Endothelial cell of umbilical vein (primary cell): ENCODE measurements around the gene CCDC34. TPM values are rescaled to one million over a fixed set of nuclear protein-coding genes. Genes with fewer than 3 reads are reported as not detected.

Experiments
- BruUV-seq: library from RNA; stranded (reverse); fragments of 400-500 nt; replicated peaks from 2 replicates; lab custom pipeline; 2021; lab: Mats Ljungman, UMichigan
- CTCF ChIA-PET: fragments of 300-600, 350-600 bp; sonication (Branson Sonifier 250); formaldehyde crosslinking; loops from one replicate; lab custom pipeline; 2021; ENCODE audit warnings: antibody characterized with exemption, inconsistent platforms; lab: Charles Lee
- POLR2A ChIA-PET: fragments of 300-600, 350-600 bp; sonication (Branson Sonifier 250); formaldehyde crosslinking; loops from one replicate; lab custom pipeline; 2021; ENCODE audit warnings: antibody characterized with exemption, inconsistent platforms; lab: Charles Lee
- DNase-seq: peaks from one replicate; pipeline ENCODE4 v3.0.0-alpha.2; 2011; ENCODE audit warnings: low read depth, low spot score
- FAIRE-seq: peaks from 2 replicates; lab custom pipeline; 2011; peaks lifted over from hg19 to GRCh38; lab: Jason Lieb, UNC
- H2AFZ ChIP-seq: 2 replicates; pipeline ENCODE4 v1.6.0; 2012; ENCODE audit warnings: low read depth, low read length, control low read depth, inconsistent platforms
- H3K27ac ChIP-seq: 2 replicates; pipeline ENCODE4 v1.5.1; 2011; ENCODE audit warnings: low read depth, mild to moderate bottlenecking, control low read depth, low read length, moderate library complexity; ENCODE audit not compliant: insufficient read depth
- H3K27me3 ChIP-seq, 2 experiments: 2 replicates each; pipeline versions ENCODE4 v1.6.0 to v1.6.1; 2011; ENCODE audit warnings: low read length in 2 of 2, mixed read lengths in 1 of 2; ENCODE audit not compliant: control insufficient read depth in 2 of 2, insufficient read depth in 2 of 2
- H3K36me3 ChIP-seq, 2 experiments: 2 replicates in 1 of 2; 3 replicates in 1 of 2; pipeline ENCODE4 v1.5.1; 2011; ENCODE audit warnings: low read length in 2 of 2, mild to moderate bottlenecking in 1 of 2, moderate library complexity in 1 of 2; ENCODE audit not compliant: control insufficient read depth in 2 of 2, insufficient read depth in 2 of 2; ENCODE audit errors: extremely low read depth in 1 of 2
- H3K4me1 ChIP-seq: 3 replicates; pipeline ENCODE4 v1.5.1; 2011; ENCODE audit warnings: mild to moderate bottlenecking, low read length; ENCODE audit not compliant: control insufficient read depth, insufficient read depth; ENCODE audit errors: extremely low read depth
- H3K4me2 ChIP-seq: 2 replicates; pipeline ENCODE4 v1.6.1; 2011; ENCODE audit warnings: low read length, control low read depth, mixed read lengths; ENCODE audit not compliant: insufficient read depth
- H3K4me3 ChIP-seq, 3 experiments: fragments of 200-600 bp in 1 of 3; sonication (generic), shearing (Covaris generic) in 1 of 3; replicated peaks in 1 of 3; 2 replicates each; pipeline ENCODE4 v1.5.1; 2011 to 2016; ENCODE audit warnings: control low read depth in 3 of 3, low read length in 3 of 3, mild to moderate bottlenecking in 2 of 3, inconsistent platforms in 1 of 3, low read depth in 1 of 3, moderate library complexity in 1 of 3; ENCODE audit not compliant: insufficient read depth in 1 of 3
- H3K79me2 ChIP-seq: 2 replicates; pipeline ENCODE4 v1.6.0; 2012; ENCODE audit warnings: low read length, inconsistent platforms; ENCODE audit not compliant: control insufficient read depth, insufficient read depth
- H3K9ac ChIP-seq: replicated peaks from 2 replicates; pipeline ENCODE3; 2011; ENCODE audit warnings: low read length, control low read depth; ENCODE audit not compliant: insufficient read depth; ENCODE audit errors: extremely low read depth
- H3K9me1 ChIP-seq: replicated peaks from 3 replicates; pipeline ENCODE4 v1.6.0; 2011; ENCODE audit warnings: mild to moderate bottlenecking, low read length; ENCODE audit not compliant: control insufficient read depth, insufficient read depth; ENCODE audit errors: extremely low read depth
- H3K9me3 ChIP-seq: replicated peaks from 2 replicates; pipeline ENCODE4 v1.5.1; 2012; ENCODE audit warnings: low read length, inconsistent platforms; ENCODE audit not compliant: control insufficient read depth, insufficient read depth
- H4K20me1 ChIP-seq: replicated peaks from 2 replicates; pipeline ENCODE3; 2011; ENCODE audit warnings: mild to moderate bottlenecking, low read length; ENCODE audit not compliant: control insufficient read depth, insufficient read depth; ENCODE audit errors: extremely low read depth
- EZH2 ChIP-seq: IDR thresholded peaks from 2 replicates; pipeline ENCODE4 v1.6.1; 2012; ENCODE audit warnings: borderline replicate concordance, low read depth, mild to moderate bottlenecking, moderate library complexity, low read length, inconsistent platforms; ENCODE audit not compliant: severe bottlenecking
- FOS ChIP-seq: IDR thresholded peaks from 2 replicates; pipeline ENCODE4 v1.6.1; 2011; ENCODE audit warnings: mild to moderate bottlenecking, low read length, moderate library complexity, borderline replicate concordance; ENCODE audit not compliant: insufficient read depth
- GATA2 ChIP-seq: IDR thresholded peaks from 2 replicates; pipeline ENCODE4 v1.7.0; 2011; ENCODE audit warnings: low read depth, mild to moderate bottlenecking, moderate library complexity, mixed read lengths, low read length; ENCODE audit not compliant: insufficient read length, insufficient read depth
- JUN ChIP-seq: IDR thresholded peaks from 2 replicates; pipeline ENCODE4 v1.6.1; 2011; ENCODE audit warnings: borderline replicate concordance, low read depth; ENCODE audit not compliant: insufficient read length, insufficient read depth
- MYC ChIP-seq: IDR thresholded peaks from one replicate; pipeline ENCODE4 v1.6.1; 2011; ENCODE audit warnings: mild to moderate bottlenecking, low read depth, low read length
- POLR2A ChIP-seq: IDR thresholded peaks from 2 replicates; pipeline ENCODE4 v1.6.1; 2012; ENCODE audit warnings: low read depth, mild to moderate bottlenecking, control low read depth, low read length
- POLR2AphosphoS5 ChIP-seq: IDR thresholded peaks from 2 replicates; pipeline ENCODE4 v1.6.1; 2012; ENCODE audit warnings: low read depth, mild to moderate bottlenecking, control low read depth, low read length, moderate library complexity; ENCODE audit not compliant: insufficient read depth
- dilution Hi-C: fragments of 300-500 bp; cut with MboI; formaldehyde crosslinking; loops from one replicate; pipeline ENCODE4 v1.15.0; 2019; ENCODE audit warnings: low sequenced_read_pairs; ENCODE audit not compliant: extremely low pct_ligation_motif_present
- intact Hi-C: fragments of 100-400 bp; cut with micrococcal nuclease; formaldehyde crosslinking; loops from one replicate; pipeline ENCODE4 v1.10.0; 2022
- polyA plus RNA-seq, 4 experiments: library from polyadenylated mRNA; depleted of rRNA in 3 of 4; stranded (reverse) in 3 of 4; unstranded in 1 of 4; fragments of >200 nt; gene quantifications; 2 replicates each; pipeline versions ENCODE4 v1.2.1 to v1.2.3, GENCODE V29; 2011 to 2012; ENCODE audit warnings: missing spikeins in 1 of 4
- total RNA-seq: library from RNA; stranded (reverse); gene quantifications from 2 replicates; pipeline ENCODE4 v1.2.3, GENCODE V29; 2021
- TF ChIP-seq, protein P1 (sequence below), 2 donors: IDR thresholded peaks; 1 replicate in 1 of 2; 2 replicates in 1 of 2; pipeline ENCODE4 v1.5.1; 2011; ENCODE audit warnings: low read length in 2 of 2, mild to moderate bottlenecking in 2 of 2, moderate library complexity in 2 of 2, control low read depth in 1 of 2, inconsistent platforms in 1 of 2, low read depth in 1 of 2; ENCODE audit not compliant: insufficient read depth in 1 of 2; ENCODE audit errors: extremely low read depth in 1 of 2
- TF ChIP-seq, protein P2 (sequence below): IDR thresholded peaks from 2 replicates; pipeline ENCODE4 v1.6.1; 2011; ENCODE audit not compliant: insufficient read depth, insufficient read length

Gene CCDC34
- total and polyA plus RNA-seq, 2 donors (not counting 3 experiments of a cell fraction or from before 2014, with no cell fraction given) = 2.3 to 11.4 TPM

DNA sequence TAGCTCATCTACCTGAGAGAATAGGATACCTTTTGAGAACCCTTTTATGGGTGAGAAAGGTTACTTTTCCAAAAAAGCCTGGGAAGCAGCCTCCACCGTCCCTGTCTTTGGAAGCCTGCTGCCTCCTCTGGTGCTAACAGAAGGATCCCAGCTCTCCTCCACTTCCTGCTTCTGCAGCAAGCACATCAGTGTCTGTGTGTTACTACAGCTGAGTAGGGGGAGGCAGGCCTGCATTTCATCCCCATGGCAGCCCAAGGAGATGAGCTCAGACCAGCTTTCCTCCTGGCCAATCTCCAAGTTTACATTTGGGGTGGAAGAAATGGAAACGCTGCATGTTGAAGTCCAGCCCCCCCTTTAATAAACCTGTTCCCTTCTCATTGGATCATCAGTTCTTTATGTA is 7.4 kb upstream of the CCDC34 start:
- ChIA-PET POLR2A (no interaction called here), CTCF (interaction anchor here (1.2 to 2.1 kb wide), 3 partner anchors 13 to 115 kb away, joined by 4 to 7 read pairs (median 4); no protein-coding TSS in a partner anchor)
- DNase-seq (no peak), FAIRE-seq (no peak)
- TF ChIP-seq POLR2A (no peak), POLR2AphosphoS5 (no peak), JUN (no peak), MYC (no peak), GATA2 (no peak), EZH2 (no peak), FOS (no peak)
- TF ChIP-seq, protein P1, sequence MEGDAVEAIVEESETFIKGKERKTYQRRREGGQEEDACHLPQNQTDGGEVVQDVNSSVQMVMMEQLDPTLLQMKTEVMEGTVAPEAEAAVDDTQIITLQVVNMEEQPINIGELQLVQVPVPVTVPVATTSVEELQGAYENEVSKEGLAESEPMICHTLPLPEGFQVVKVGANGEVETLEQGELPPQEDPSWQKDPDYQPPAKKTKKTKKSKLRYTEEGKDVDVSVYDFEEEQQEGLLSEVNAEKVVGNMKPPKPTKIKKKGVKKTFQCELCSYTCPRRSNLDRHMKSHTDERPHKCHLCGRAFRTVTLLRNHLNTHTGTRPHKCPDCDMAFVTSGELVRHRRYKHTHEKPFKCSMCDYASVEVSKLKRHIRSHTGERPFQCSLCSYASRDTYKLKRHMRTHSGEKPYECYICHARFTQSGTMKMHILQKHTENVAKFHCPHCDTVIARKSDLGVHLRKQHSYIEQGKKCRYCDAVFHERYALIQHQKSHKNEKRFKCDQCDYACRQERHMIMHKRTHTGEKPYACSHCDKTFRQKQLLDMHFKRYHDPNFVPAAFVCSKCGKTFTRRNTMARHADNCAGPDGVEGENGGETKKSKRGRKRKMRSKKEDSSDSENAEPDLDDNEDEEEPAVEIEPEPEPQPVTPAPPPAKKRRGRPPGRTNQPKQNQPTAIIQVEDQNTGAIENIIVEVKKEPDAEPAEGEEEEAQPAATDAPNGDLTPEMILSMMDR (IDR thresholded peaks at IDR 0.05; ENCODE audit: extremely low read depth in 1 of 2, insufficient read depth in 1 of 2, low read depth in 1 of 2, low read length in 2 of 2) = no peak
- TF ChIP-seq, protein P2, sequence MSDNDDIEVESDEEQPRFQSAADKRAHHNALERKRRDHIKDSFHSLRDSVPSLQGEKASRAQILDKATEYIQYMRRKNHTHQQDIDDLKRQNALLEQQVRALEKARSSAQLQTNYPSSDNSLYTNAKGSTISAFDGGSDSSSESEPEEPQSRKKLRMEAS = no peak
- Histone ChIP-seq H3K27ac (no peak overlapping the region), H3K9ac (no peak overlapping the region), H3K27me3 (no peaks in the 10 kb centered on the region), H3K4me3 (no peak overlapping the region), H4K20me1 (no peaks in the 10 kb centered on the region), H3K4me1 (no peaks in the 10 kb centered on the region), H3K36me3 (no peaks in the 10 kb centered on the region), H3K4me2 (no peak overlapping the region), H3K79me2 (no peaks in the 10 kb centered on the region), H2AFZ (no peak overlapping the region), H3K9me3 (no peaks in the 10 kb centered on the region), H3K9me1 (no peaks in the 10 kb centered on the region)
- intact Hi-C loops (no loop called here), dilution Hi-C loops (no loop called here)
- BruUV-seq = no TSS peak
